GM12874 (cell line): Measurements from ENCODE around the gene UNC13A.

Experiments
- TF ChIP-seq, protein P1 (sequence below): IDR thresholded peaks from 2 replicates; pipeline ENCODE4 v1.5.1; 2011; ENCODE audit warnings: low read depth, mild to moderate bottlenecking, control low read depth, low read length, moderate library complexity; ENCODE audit not compliant: insufficient read depth

UNC13A gene

DNA sequence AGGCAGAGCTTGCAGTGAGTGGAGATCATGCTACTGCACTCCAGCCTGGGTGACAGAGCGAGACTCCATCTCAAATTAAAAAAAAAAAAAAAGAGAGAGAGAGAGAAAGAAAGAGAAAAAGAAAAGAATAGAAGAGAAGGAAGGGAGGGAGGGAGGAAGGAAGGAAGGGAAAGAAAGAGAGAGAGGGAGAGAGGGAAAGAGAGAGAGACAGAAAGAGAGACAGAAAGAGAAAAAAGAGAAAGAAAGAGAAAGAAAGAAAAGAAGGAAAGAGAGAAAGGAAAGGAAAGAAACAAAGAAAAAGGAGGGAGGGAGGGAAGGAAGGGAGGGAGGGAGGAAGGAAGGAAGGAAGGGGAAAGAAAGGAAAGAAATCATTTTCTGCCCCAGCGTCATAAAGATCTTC, 7.0 kb upstream of the UNC13A start:
- TF ChIP-seq, protein P1, sequence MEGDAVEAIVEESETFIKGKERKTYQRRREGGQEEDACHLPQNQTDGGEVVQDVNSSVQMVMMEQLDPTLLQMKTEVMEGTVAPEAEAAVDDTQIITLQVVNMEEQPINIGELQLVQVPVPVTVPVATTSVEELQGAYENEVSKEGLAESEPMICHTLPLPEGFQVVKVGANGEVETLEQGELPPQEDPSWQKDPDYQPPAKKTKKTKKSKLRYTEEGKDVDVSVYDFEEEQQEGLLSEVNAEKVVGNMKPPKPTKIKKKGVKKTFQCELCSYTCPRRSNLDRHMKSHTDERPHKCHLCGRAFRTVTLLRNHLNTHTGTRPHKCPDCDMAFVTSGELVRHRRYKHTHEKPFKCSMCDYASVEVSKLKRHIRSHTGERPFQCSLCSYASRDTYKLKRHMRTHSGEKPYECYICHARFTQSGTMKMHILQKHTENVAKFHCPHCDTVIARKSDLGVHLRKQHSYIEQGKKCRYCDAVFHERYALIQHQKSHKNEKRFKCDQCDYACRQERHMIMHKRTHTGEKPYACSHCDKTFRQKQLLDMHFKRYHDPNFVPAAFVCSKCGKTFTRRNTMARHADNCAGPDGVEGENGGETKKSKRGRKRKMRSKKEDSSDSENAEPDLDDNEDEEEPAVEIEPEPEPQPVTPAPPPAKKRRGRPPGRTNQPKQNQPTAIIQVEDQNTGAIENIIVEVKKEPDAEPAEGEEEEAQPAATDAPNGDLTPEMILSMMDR, result no peak

DNA sequence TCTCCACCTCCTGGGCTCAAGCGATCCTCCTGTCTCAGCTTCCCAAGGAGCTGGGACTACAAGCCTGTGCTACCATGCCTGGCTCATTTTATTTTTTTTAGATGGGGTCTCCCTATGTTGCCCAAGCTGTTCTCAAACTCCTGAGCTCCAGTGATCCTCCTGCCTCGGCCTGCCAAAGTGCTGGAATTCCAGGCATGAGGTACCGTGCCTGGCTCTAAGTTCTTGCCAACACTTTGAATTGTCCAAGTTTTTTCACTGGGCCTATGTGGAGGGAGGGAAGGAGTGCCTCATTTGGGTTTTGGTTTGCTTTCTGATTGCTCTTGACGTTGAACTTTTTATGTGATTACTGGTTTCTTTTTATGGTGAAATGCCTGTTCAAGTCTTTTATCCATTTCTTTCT, 4.4 kb upstream of the UNC13A start:
- TF ChIP-seq, protein P1, result no peak

DNA sequence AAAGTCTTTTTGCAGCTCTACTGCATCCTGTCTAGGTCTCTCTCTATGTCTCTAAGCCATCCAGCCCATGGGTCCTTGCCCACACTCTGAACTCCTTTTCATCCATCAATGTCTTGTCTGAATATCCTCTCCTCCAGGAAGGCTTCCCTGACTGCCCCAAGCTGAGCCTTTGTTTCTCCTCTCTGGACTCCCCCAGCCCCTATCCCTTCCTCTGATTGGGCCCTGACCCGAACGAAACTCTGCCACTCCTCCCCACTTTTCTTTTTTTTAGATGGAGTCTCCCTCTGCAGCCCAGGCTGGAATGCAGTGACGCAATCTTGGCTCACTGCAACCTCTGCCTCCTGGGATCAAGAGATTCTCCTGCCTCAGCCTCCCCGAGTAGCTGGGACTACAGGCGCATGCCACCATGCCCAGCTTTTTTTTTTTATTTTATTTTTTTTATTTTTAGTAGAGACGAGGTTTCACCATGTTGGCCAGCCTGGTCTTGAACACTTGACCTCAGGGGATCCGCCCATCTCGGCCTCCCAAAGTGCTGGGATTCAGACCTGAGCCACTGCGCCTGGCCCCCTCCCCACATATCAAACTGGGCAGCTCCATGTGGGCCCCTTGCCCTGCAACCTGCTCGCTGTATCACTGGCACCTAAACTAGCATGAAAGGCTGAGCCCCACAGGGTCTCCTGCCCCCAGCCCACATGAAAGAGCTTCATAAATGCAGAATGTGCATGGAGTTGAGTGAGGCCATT, 870 bp upstream of the UNC13A start:
- TF ChIP-seq, protein P1, result no peak

DNA sequence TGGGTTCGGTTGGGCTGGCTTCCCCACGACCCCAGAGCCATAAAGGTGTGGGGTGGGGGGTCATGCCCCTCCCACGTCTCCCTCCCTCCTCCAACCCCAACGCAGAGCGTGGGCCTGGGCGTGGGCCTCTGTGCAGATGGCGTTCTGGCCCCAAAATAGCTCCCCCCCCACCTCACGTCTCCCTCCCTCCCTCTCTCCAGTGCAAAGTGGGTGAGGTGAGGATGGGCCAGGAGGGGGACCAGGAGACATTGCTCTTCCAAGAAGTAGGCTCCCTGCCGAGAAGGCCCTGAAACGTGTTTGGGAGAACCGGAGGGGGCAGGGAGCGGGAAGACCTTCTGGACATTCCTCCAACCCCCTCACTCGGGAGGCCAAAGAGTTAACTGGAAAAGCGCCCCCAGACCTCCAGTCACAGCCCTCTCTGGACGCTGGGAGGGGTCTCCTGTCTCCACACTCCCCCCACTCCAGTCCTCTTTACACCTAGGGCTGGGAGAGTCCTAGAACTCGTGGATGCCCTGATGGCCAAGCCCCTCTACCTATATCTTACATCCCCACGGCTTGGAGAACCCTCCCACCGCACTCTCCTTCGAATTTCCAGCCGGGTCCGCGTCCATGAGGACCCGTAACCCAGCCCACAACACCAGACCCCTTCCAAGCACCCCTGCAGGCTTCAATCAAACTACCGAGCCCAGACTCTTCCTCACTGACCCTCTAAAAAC, 855 bp downstream of the UNC13A start:
- TF ChIP-seq, protein P1, result no peak

- TF ChIP-seq, protein P1, result no peak
Observed at GRCh38 chr19:17686592-17687024, 1.5 kb downstream of the UNC13A start.

DNA sequence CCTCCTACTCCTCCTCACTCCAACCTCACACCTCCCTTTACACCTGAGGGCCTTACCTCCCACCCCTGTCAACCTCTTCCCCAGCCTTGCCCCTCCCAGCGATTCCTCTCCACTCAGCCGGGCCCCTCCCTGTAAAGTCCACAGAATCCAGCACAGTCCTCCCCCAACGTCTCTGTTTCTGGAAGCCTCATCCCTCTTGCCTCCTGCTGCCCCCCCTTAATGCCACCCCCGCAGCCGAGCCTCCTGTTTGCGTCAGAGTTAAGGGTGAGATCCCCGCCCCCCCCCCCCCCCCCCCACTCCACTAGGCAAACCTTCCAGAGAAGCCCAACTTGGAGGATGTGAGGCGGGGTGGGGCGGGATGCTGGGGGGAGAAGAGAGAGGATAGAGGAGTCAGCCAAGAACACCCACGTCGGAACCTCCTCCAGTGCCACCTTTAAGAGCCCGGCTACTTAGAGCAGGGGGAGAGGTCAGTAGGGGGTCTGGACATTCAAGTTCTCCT, 2.1 kb downstream of the UNC13A start:
- TF ChIP-seq, protein P1, result no peak

GRCh38 chr19:17685451-17686022, 2.6 kb downstream of the UNC13A start:
- TF ChIP-seq, protein P1, result no peak
